Measurements from ENCODE around the gene SERINC2. TPM values are rescaled to one million over a fixed set of nuclear protein-coding genes. Genes with fewer than 3 reads are reported as not detected.
"Not testable (repeated sequence)": the region's sequence is repeated elsewhere in the genome, so short reads cannot be mapped to it uniquely, and the experiment has no call there.

The SERINC2 gene
- total RNA-seq, 1 experiment from 2014 or later, result 50.1 TPM

GRCh38 chr1:31382379-31382989 is 30.5 kb upstream of the SERINC2 start:
- ChIA-PET CTCF (interaction anchor here (0.9 to 2.6 kb wide), 2 partner anchors 12 to 199 kb away, joined by 3 to 9 read pairs; no protein-coding TSS in a partner anchor), RAD21 (ENCODE audit: low non-redundant PET in 1 of 2, low total read pairs in 2 of 2, uncharacterized antibody in 2 of 2, unreplicated experiment in 2 of 2) (no interaction called here), POLR2A (no interaction called here)
- ATAC-seq (no peak), DNase-seq (ENCODE audit: low read depth, low spot score) (no peak)
- Histone ChIP-seq H3K36me3 (ENCODE audit: control insufficient read depth in 1 of 2, insufficient read depth in 2 of 2, low read length in 2 of 2) (no peaks in the 10 kb centered on the region), H4K20me1 (ENCODE audit: insufficient read depth) (no peaks in the 10 kb centered on the region), H3K79me2 (ENCODE audit: insufficient read depth, low read length) (no peaks in the 10 kb centered on the region), H3K9me3 (ENCODE audit: control insufficient read depth in 1 of 2, insufficient read depth in 1 of 2, low read depth in 1 of 2, low read length in 2 of 2) (no peaks in the 10 kb centered on the region), H3K9me2 (ENCODE audit: insufficient read depth) (no peaks in the 10 kb centered on the region), H3K27me3 (ENCODE audit: insufficient read depth, low read length) (no peaks in the 10 kb centered on the region), H3K4me3 (replicated peaks in 1 of 2; ENCODE audit: low read depth in 1 of 2, low read length in 2 of 2) (no peak overlapping the region), H2AFZ (ENCODE audit: low read depth, low read length, poor library complexity, severe bottlenecking) (no peak overlapping the region), H3K27ac (ENCODE audit: low read depth, low read length) (no peak overlapping the region), H3K4me1 (ENCODE audit: control insufficient read depth in 1 of 2, insufficient read depth in 2 of 2, low read length in 2 of 2) (peaks cover 0 to 23% of the 10 kb centered on the region in 2 experiments; a peak in 2 of 4 replicates), H3K4me2 (ENCODE audit: low read length) (no peak overlapping the region), H3K9ac (ENCODE audit: low read length) (no peak overlapping the region)
- intact Hi-C loops (cut with micrococcal nuclease), result no loop called here
- no peak for TF ChIP-seq FOSL1 (IDR thresholded peaks at IDR 0.05; ENCODE audit: low read depth)
- no peak for TF ChIP-seq SP1 (IDR thresholded peaks at IDR 0.05; ENCODE audit: low read depth)
- no peak for TF ChIP-seq RAD21 (IDR thresholded peaks at IDR 0.05; ENCODE audit: low read depth)
- TF ChIP-seq CEBPB (IDR thresholded peaks at IDR 0.05; ENCODE audit: low read depth), result no peak
- BruUV-seq (replicated peaks), result no TSS peak

- ATAC-seq, result no peak
Measured at GRCh38 chr1:31383967-31384366, 29.0 kb upstream of the SERINC2 start.

GRCh38 chr1:31386576-31387243 is 26.3 kb upstream of the SERINC2 start:
- H3K27ac ChIP-seq (ENCODE audit: low read depth, low read length); H3K4me3 ChIP-seq (replicated peaks in 1 of 2; ENCODE audit: low read depth in 1 of 2, low read length in 2 of 2); H2AFZ ChIP-seq (ENCODE audit: low read depth, low read length, poor library complexity, severe bottlenecking); H3K9ac ChIP-seq (ENCODE audit: low read length); H3K4me2 ChIP-seq (ENCODE audit: low read length); CTCF ChIA-PET; ATAC-seq; H3K36me3 ChIP-seq (ENCODE audit: control insufficient read depth in 1 of 2, insufficient read depth in 2 of 2, low read length in 2 of 2); RAD21 ChIA-PET (ENCODE audit: low non-redundant PET in 1 of 2, low total read pairs in 2 of 2, uncharacterized antibody in 2 of 2, unreplicated experiment in 2 of 2); DNase-seq (ENCODE audit: low read depth, low spot score); H3K9me3 ChIP-seq (ENCODE audit: control insufficient read depth in 1 of 2, insufficient read depth in 1 of 2, low read depth in 1 of 2, low read length in 2 of 2); H3K79me2 ChIP-seq (ENCODE audit: insufficient read depth, low read length); intact Hi-C loops (cut with micrococcal nuclease); BruUV-seq (replicated peaks); H3K9me2 ChIP-seq (ENCODE audit: insufficient read depth); H4K20me1 ChIP-seq (ENCODE audit: insufficient read depth); H3K27me3 ChIP-seq (ENCODE audit: insufficient read depth, low read length); POLR2A ChIA-PET: not testable (repeated sequence)
- peaks cover 0 to 21% of the 10 kb centered on the region in 2 experiments; a peak in 2 of 4 replicates for H3K4me1 ChIP-seq (ENCODE audit: control insufficient read depth in 1 of 2, insufficient read depth in 2 of 2, low read length in 2 of 2)

More at GRCh38 chr1:31383967-31384366, 29.0 kb upstream of the SERINC2 start:
- no peaks in the 10 kb centered on the region for H3K79me2 ChIP-seq (ENCODE audit: insufficient read depth, low read length)
- BruUV-seq (replicated peaks), result no TSS peak
- H3K9me3 ChIP-seq (ENCODE audit: control insufficient read depth in 1 of 2, insufficient read depth in 1 of 2, low read depth in 1 of 2, low read length in 2 of 2), result no peaks in the 10 kb centered on the region
- POLR2A ChIA-PET, result no interaction called here
- no peak for DNase-seq (ENCODE audit: low read depth, low spot score)
- H3K9ac ChIP-seq (ENCODE audit: low read length), result no peak overlapping the region
- CTCF ChIA-PET, result interaction anchor here (0.7 to 2.6 kb wide), 3 partner anchors 10 to 38 kb away, joined by 3 to 9 read pairs (median 4); no protein-coding TSS in a partner anchor
- H4K20me1 ChIP-seq (ENCODE audit: insufficient read depth), result no peaks in the 10 kb centered on the region
- no peaks in the 10 kb centered on the region for H3K36me3 ChIP-seq (ENCODE audit: control insufficient read depth in 1 of 2, insufficient read depth in 2 of 2, low read length in 2 of 2)
- RAD21 ChIA-PET (ENCODE audit: low non-redundant PET in 1 of 2, low total read pairs in 2 of 2, uncharacterized antibody in 2 of 2, unreplicated experiment in 2 of 2), result interaction anchor here in 1 of 2 experiments (0.6 kb wide), 1 partner anchor 1149 kb away, joined by 3 read pairs; no protein-coding TSS in a partner anchor
- H3K4me2 ChIP-seq (ENCODE audit: low read length), result no peak overlapping the region
- TF ChIP-seq YY1 (IDR thresholded peaks at IDR 0.05; ENCODE audit: extremely low read depth, insufficient replicate concordance, low read depth, low read length) (no peak), FOSL1 (IDR thresholded peaks at IDR 0.05; ENCODE audit: low read depth) (no peak), EZH2 (IDR thresholded peaks at IDR 0.05) (no peak), EGR1 (IDR thresholded peaks at IDR 0.05; ENCODE audit: low read depth) (no peak), SP1 (IDR thresholded peaks at IDR 0.05; ENCODE audit: low read depth) (no peak), JUND (IDR thresholded peaks at IDR 0.05) (no peak), POLR2A (IDR thresholded peaks at IDR 0.05; ENCODE audit: borderline replicate concordance, extremely low read depth, insufficient read depth, insufficient read length) (no peak), SRF (IDR thresholded peaks at IDR 0.05; ENCODE audit: low read depth) (no peak)
- intact Hi-C loops (cut with micrococcal nuclease), result no loop called here
- no peaks in the 10 kb centered on the region for H3K27me3 ChIP-seq (ENCODE audit: insufficient read depth, low read length)
- peaks cover 0 to 23% of the 10 kb centered on the region in 2 experiments; a peak in 2 of 4 replicates for H3K4me1 ChIP-seq (ENCODE audit: control insufficient read depth in 1 of 2, insufficient read depth in 2 of 2, low read length in 2 of 2)
- H3K4me3 ChIP-seq (replicated peaks in 1 of 2; ENCODE audit: low read depth in 1 of 2, low read length in 2 of 2), result no peak overlapping the region
- no peaks in the 10 kb centered on the region for H3K9me2 ChIP-seq (ENCODE audit: insufficient read depth)
- H2AFZ ChIP-seq (ENCODE audit: low read depth, low read length, poor library complexity, severe bottlenecking), result no peak overlapping the region
- no peak overlapping the region for H3K27ac ChIP-seq (ENCODE audit: low read depth, low read length)

All from HCT116 (cell line).